RWPE2 (cell line): ENCODE data around the gene GPER1.

Experiments
- ATAC-seq: fragments of 200-7000 bp; cut with Tn5 transposase; 3 replicates; pipeline ENCODE4 v1.9.1; 2021; ENCODE audit warnings: low read depth
- DNase-seq: peaks from one replicate; pipeline ENCODE4 v3.0.0-alpha.2; 2020; ENCODE audit warnings: low spot score
- H3K27ac ChIP-seq: fragments of 450-650 bp; 2 replicates; pipeline ENCODE4 v1.5.1; 2017; ENCODE audit warnings: mild to moderate bottlenecking; ENCODE audit not compliant: poor library complexity, severe bottlenecking
- H3K27me3 ChIP-seq: fragments of 250-450 bp; sonication (Bioruptor Pico); 2 replicates; pipeline ENCODE4 v1.5.1; 2021; ENCODE audit warnings: mild to moderate bottlenecking, moderate library complexity; ENCODE audit not compliant: insufficient read depth, poor library complexity, severe bottlenecking
- H3K36me3 ChIP-seq: fragments of 250-450 bp; sonication (Bioruptor Pico); 2 replicates; pipeline ENCODE4 v1.5.1; 2020; ENCODE audit warnings: low read depth, mild to moderate bottlenecking, moderate library complexity
- H3K4me1 ChIP-seq: fragments of 250-450 bp; sonication (Bioruptor Pico); 2 replicates; pipeline ENCODE4 v1.5.1; 2021; ENCODE audit warnings: mild to moderate bottlenecking, moderate library complexity; ENCODE audit not compliant: insufficient read depth, poor library complexity, severe bottlenecking
- H3K4me3 ChIP-seq: fragments of 250-450 bp; sonication (Bioruptor Pico); 2 replicates; pipeline ENCODE4 v1.5.1; 2021; ENCODE audit warnings: mild to moderate bottlenecking, moderate library complexity; ENCODE audit not compliant: severe bottlenecking
- H3K9me3 ChIP-seq: fragments of 250-450 bp; sonication (Bioruptor Pico); 2 replicates; pipeline ENCODE4 v1.5.1; 2021; ENCODE audit warnings: mild to moderate bottlenecking, moderate library complexity; ENCODE audit not compliant: severe bottlenecking
- CTCF ChIP-seq: fragments of 450-650 bp; IDR thresholded peaks from one replicate; pipeline ENCODE4 v1.5.1; 2017; ENCODE audit warnings: mild to moderate bottlenecking, moderate library complexity; ENCODE audit not compliant: poor library complexity, severe bottlenecking

GPER1 gene

GRCh38 chr7:1056785-1057410 lies 31.0 kb upstream of the GPER1 start:
- Histone ChIP-seq H3K27ac (no peak overlapping the region), H3K4me1 (no peaks in the 10 kb centered on the region)
- ATAC-seq: no peak

GRCh38 chr7:1057416-1058291 lies 30.3 kb upstream of the GPER1 start:
- Histone ChIP-seq H3K36me3 (no peaks in the 10 kb centered on the region), H3K4me1 (no peaks in the 10 kb centered on the region), H3K4me3 (no peak overlapping the region), H3K27ac (no peak overlapping the region), H3K9me3 (no peaks in the 10 kb centered on the region), H3K27me3 (no peaks in the 10 kb centered on the region)
- no peak for TF ChIP-seq CTCF
- DNase-seq (no peak), ATAC-seq (no peak)

More at GRCh38 chr7:1056785-1057410, 31.0 kb upstream of the GPER1 start:
- Histone ChIP-seq H3K9me3 (no peaks in the 10 kb centered on the region), H3K27me3 (no peaks in the 10 kb centered on the region), H3K36me3 (no peaks in the 10 kb centered on the region), H3K4me3 (no peak overlapping the region)
- no peak for TF ChIP-seq CTCF
- DNase-seq: no peak

GRCh38 chr7:1058311-1058710 lies 29.6 kb upstream of the GPER1 start:
- Histone ChIP-seq H3K27ac (no peak overlapping the region), H3K9me3 (no peaks in the 10 kb centered on the region), H3K4me1 (no peaks in the 10 kb centered on the region), H3K36me3 (no peaks in the 10 kb centered on the region), H3K4me3 (no peak overlapping the region), H3K27me3 (no peaks in the 10 kb centered on the region)
- DNase-seq: no peak
- ATAC-seq: no peak
- no peak for TF ChIP-seq CTCF

GRCh38 chr7:1058821-1059199 lies 29.1 kb upstream of the GPER1 start:
- no peaks in the 10 kb centered on the region for H3K36me3 ChIP-seq
- no peak overlapping the region for H3K4me3 ChIP-seq
- DNase-seq (no peak), ATAC-seq (no peak)
- no peaks in the 10 kb centered on the region for H3K4me1 ChIP-seq
- no peak for TF ChIP-seq CTCF
- no peaks in the 10 kb centered on the region for H3K9me3 ChIP-seq
- no peaks in the 10 kb centered on the region for H3K27me3 ChIP-seq
- no peak overlapping the region for H3K27ac ChIP-seq
